ENCODE measurements around the gene CNGA2. TPM values are rescaled to one million over a fixed set of nuclear protein-coding genes. Genes with fewer than 3 reads are reported as not detected.

The CNGA2 gene
- total and polyA plus RNA-seq, 4 donors: not detected

GRCh38 chrX:151697522-151697921 lies 37.0 kb upstream of the CNGA2 start:
- WGBS: 77% methylated on average over 4 of the region's 4 CpGs
- Histone ChIP-seq H3K36me3 (ENCODE audit: control insufficient read depth in 4 of 4, insufficient read depth in 3 of 4, low read depth in 1 of 4, low read length in 3 of 4) (no peaks in the 10 kb centered on the region), H3K9ac (ENCODE audit: low read depth in 1 of 2, low read length in 2 of 2) (no peak overlapping the region), H3K9me3 (ENCODE audit: control insufficient read depth in 4 of 4, low read length in 3 of 4) (no peaks in the 10 kb centered on the region), H3K4me1 (ENCODE audit: control insufficient read depth in 4 of 4, insufficient read depth in 4 of 4, low read length in 3 of 4) (peaks cover 0 to 3% (median 0%) of the 10 kb centered on the region in 4 donors), H3K27me3 (ENCODE audit: control insufficient read depth in 4 of 4, insufficient read depth in 4 of 4, low read length in 3 of 4) (no peaks in the 10 kb centered on the region), H3K4me3 (ENCODE audit: low read depth in 1 of 3, low read length in 3 of 3) (no peak overlapping the region), H3K27ac (ENCODE audit: low read depth in 1 of 2, low read length in 2 of 2) (no peak overlapping the region)
- TF ChIP-seq ATF3 (IDR thresholded peaks at IDR 0.05): no peak
- TF ChIP-seq MAX (IDR thresholded peaks at IDR 0.05): no peak
- TF ChIP-seq HNF4G (IDR thresholded peaks at IDR 0.05): no peak
- no peak for TF ChIP-seq RXRA (IDR thresholded peaks at IDR 0.05)
- no peak for TF ChIP-seq ZBTB33 (IDR thresholded peaks at IDR 0.05)
- no peak for TF ChIP-seq CTCF (IDR thresholded peaks at IDR 0.05; ENCODE audit: low read depth, low read length, missing input control)
- no peak for TF ChIP-seq JUND (IDR thresholded peaks at IDR 0.05)
- no peak for TF ChIP-seq TAF1 (conservative IDR thresholded peaks at IDR 0.05)
- TF ChIP-seq FOXA1 (IDR thresholded peaks at IDR 0.05): no peak
- DNase-seq (ENCODE audit: low spot score): no peak

- Histone ChIP-seq H3K27ac (ENCODE audit: low read depth in 1 of 2, low read length in 2 of 2) (no peak overlapping the region), H3K36me3 (ENCODE audit: control insufficient read depth in 4 of 4, insufficient read depth in 3 of 4, low read depth in 1 of 4, low read length in 3 of 4) (no peaks in the 10 kb centered on the region), H3K4me1 (ENCODE audit: control insufficient read depth in 4 of 4, insufficient read depth in 4 of 4, low read length in 3 of 4) (peaks cover 0 to 3% (median 0%) of the 10 kb centered on the region in 4 donors), H3K9me3 (ENCODE audit: control insufficient read depth in 4 of 4, low read length in 3 of 4) (no peaks in the 10 kb centered on the region), H3K9ac (ENCODE audit: low read depth in 1 of 2, low read length in 2 of 2) (no peak overlapping the region), H3K27me3 (ENCODE audit: control insufficient read depth in 4 of 4, insufficient read depth in 4 of 4, low read length in 3 of 4) (no peaks in the 10 kb centered on the region), H3K4me3 (ENCODE audit: low read depth in 1 of 3, low read length in 3 of 3) (no peak overlapping the region)
- DNase-seq (ENCODE audit: low spot score): no peak
- no peak for TF ChIP-seq CTCF (IDR thresholded peaks at IDR 0.05; ENCODE audit: low read depth, low read length, missing input control)
- no peak for TF ChIP-seq ATF3 (IDR thresholded peaks at IDR 0.05)
- TF ChIP-seq MAX (IDR thresholded peaks at IDR 0.05): no peak
- no peak for TF ChIP-seq EGR1 (IDR thresholded peaks at IDR 0.05; ENCODE audit: low read depth in 2 of 2)
- no peak for TF ChIP-seq HNF4A (conservative IDR thresholded peaks at IDR 0.05)
- TF ChIP-seq SP1 (IDR thresholded peaks at IDR 0.05): no peak
- TF ChIP-seq FOXA2 (IDR thresholded peaks at IDR 0.05): no peak
- no peak for TF ChIP-seq RAD21 (IDR thresholded peaks at IDR 0.05)
- no peak for TF ChIP-seq HNF4G (IDR thresholded peaks at IDR 0.05)
- TF ChIP-seq ZBTB33 (IDR thresholded peaks at IDR 0.05): no peak
- no peak for TF ChIP-seq JUND (IDR thresholded peaks at IDR 0.05)
- WGBS: 94% methylated on average over 6 of the region's 6 CpGs
These were observed 36.1 kb upstream of the CNGA2 start for GRCh38 chrX:151698485-151698884.
